IMR-90 (cell line): ENCODE results near the gene ITGA2. TPM values are rescaled to one million over a fixed set of nuclear protein-coding genes. Genes with fewer than 3 reads are reported as not detected.

Experiments
- ATAC-seq: fragments of 200-7000 bp; cut with Tn5 transposase; 2 replicates; pipeline ENCODE4 v1.9.1; 2020; ENCODE audit warnings: low read depth, mild to moderate bottlenecking, moderate library complexity
- BruUV-seq: library from RNA; stranded (reverse); fragments of 400-500 nt; replicated peaks from 2 replicates; lab custom pipeline; 2021; lab: Mats Ljungman, UMichigan
- CTCF ChIA-PET: fragments of 300-600 bp; formaldehyde crosslinking; extraction: SDS; loops from one replicate; lab custom pipeline; 2021; ENCODE audit warnings: antibody characterized with exemption; lab: Yijun Ruan, JAX
- POLR2A ChIA-PET: fragments of 300-600 bp; sonication (Branson Sonifier 250); formaldehyde crosslinking; loops from one replicate; lab custom pipeline; 2022; ENCODE audit warnings: antibody characterized with exemption; ENCODE audit not compliant: unreplicated experiment; lab: Charles Lee
- DNase-seq: peaks from one replicate; pipeline ENCODE4 v3.0.0; 2013
- H2AFZ ChIP-seq: replicated peaks from 2 replicates; pipeline ENCODE3; 2013; ENCODE audit warnings: low read length, mild to moderate bottlenecking; ENCODE audit not compliant: poor library complexity
- H2AK5ac ChIP-seq: 2 replicates; pipeline ENCODE4 v1.6.1; 2013; ENCODE audit warnings: low read depth, low read length, inconsistent platforms
- H2AK9ac ChIP-seq: replicated peaks from 2 replicates; pipeline ENCODE3; 2013; ENCODE audit warnings: mild to moderate bottlenecking, low read depth, low read length, moderate library complexity; ENCODE audit not compliant: poor library complexity
- H2BK120ac ChIP-seq: 2 replicates; pipeline ENCODE4 v1.6.1; 2013; ENCODE audit warnings: low read depth, low read length, inconsistent platforms
- H2BK15ac ChIP-seq: 3 replicates; pipeline ENCODE4 v1.6.1; 2013; ENCODE audit warnings: low read depth, low read length, inconsistent platforms
- H2BK20ac ChIP-seq: 2 replicates; pipeline ENCODE4 v1.6.1; 2013; ENCODE audit warnings: low read depth, mild to moderate bottlenecking, inconsistent platforms, low read length, moderate library complexity
- H2BK5ac ChIP-seq: 2 replicates; pipeline ENCODE4 v1.6.1; 2013; ENCODE audit warnings: mild to moderate bottlenecking, low read depth, low read length, inconsistent platforms; ENCODE audit not compliant: poor library complexity, severe bottlenecking
- H3K14ac ChIP-seq: replicated peaks from 2 replicates; pipeline ENCODE4 v1.6.1; 2013; ENCODE audit warnings: low read depth, low read length, inconsistent platforms
- H3K18ac ChIP-seq: 2 replicates; pipeline ENCODE4 v1.6.1; 2013; ENCODE audit warnings: low read depth, low read length, control low read depth
- H3K23ac ChIP-seq: 2 replicates; pipeline ENCODE4 v1.6.1; 2013; ENCODE audit warnings: low read depth, low read length, inconsistent platforms
- H3K27ac ChIP-seq: 2 replicates; pipeline ENCODE4 v1.5.1; 2013; ENCODE audit warnings: mild to moderate bottlenecking, control low read depth, low read length; ENCODE audit not compliant: insufficient read depth
- H3K27me3 ChIP-seq: 2 replicates; pipeline ENCODE4 v1.6.1; 2013; ENCODE audit warnings: low read length; ENCODE audit not compliant: control insufficient read depth, insufficient read depth
- H3K36me3 ChIP-seq: 2 replicates; pipeline ENCODE4 v1.6.1; 2013; ENCODE audit warnings: low read length, mixed read lengths; ENCODE audit not compliant: control insufficient read depth, insufficient read depth
- H3K4ac ChIP-seq: 2 replicates; pipeline ENCODE4 v1.6.1; 2013; ENCODE audit warnings: low read depth, low read length, inconsistent platforms
- H3K4me1 ChIP-seq: 2 replicates; pipeline ENCODE4 v1.6.1; 2013; ENCODE audit warnings: low read length, mixed read lengths; ENCODE audit not compliant: control insufficient read depth, insufficient read depth
- H3K4me2 ChIP-seq: 2 replicates; pipeline ENCODE4 v1.6.1; 2013; ENCODE audit warnings: low read depth, mild to moderate bottlenecking, control low read depth, low read length, moderate library complexity
- H3K4me3 ChIP-seq: 2 replicates; pipeline ENCODE4 v1.5.1; 2013; ENCODE audit warnings: low read depth, mild to moderate bottlenecking, control low read depth, low read length, moderate library complexity; ENCODE audit not compliant: insufficient read depth
- H3K56ac ChIP-seq: 2 replicates; pipeline ENCODE4 v1.6.1; 2013; ENCODE audit warnings: low read length, inconsistent platforms; ENCODE audit not compliant: insufficient read depth; ENCODE audit errors: extremely low read depth
- H3K79me1 ChIP-seq, 2 experiments: 2 replicates each; pipeline ENCODE4 v1.6.1; 2013; ENCODE audit warnings: low read length in 2 of 2, inconsistent platforms in 1 of 2, low read depth in 1 of 2
- H3K9ac ChIP-seq: 2 replicates; pipeline ENCODE4 v1.6.1; 2013; ENCODE audit warnings: low read depth, low read length, control low read depth
- H3K9me1 ChIP-seq: 2 replicates; pipeline ENCODE4 v1.6.1; 2013; ENCODE audit warnings: low read length, inconsistent platforms; ENCODE audit not compliant: insufficient read depth
- H3K9me3 ChIP-seq: 2 replicates; pipeline ENCODE4 v1.6.1; 2013; ENCODE audit warnings: low read length; ENCODE audit not compliant: control insufficient read depth, insufficient read depth
- H4K20me1 ChIP-seq: 2 replicates; pipeline ENCODE4 v1.6.1; 2013; ENCODE audit warnings: low read length, inconsistent platforms; ENCODE audit not compliant: insufficient read depth
- H4K5ac ChIP-seq: 2 replicates; pipeline ENCODE4 v1.6.1; 2013; ENCODE audit warnings: mild to moderate bottlenecking, low read depth, low read length, control low read depth
- H4K8ac ChIP-seq, 2 experiments: 2 replicates each; pipeline ENCODE4 v1.6.1; 2013; ENCODE audit warnings: low read depth in 2 of 2, low read length in 2 of 2, control low read depth in 1 of 2, inconsistent platforms in 1 of 2
- H4K91ac ChIP-seq: 2 replicates; pipeline ENCODE4 v1.6.1; 2013; ENCODE audit warnings: low read depth, low read length, inconsistent platforms; ENCODE audit not compliant: insufficient read depth
- CEBPB ChIP-seq: IDR thresholded peaks from 2 replicates; pipeline ENCODE4 v1.6.1; 2012; ENCODE audit warnings: low read depth, low read length, improper control_type of control experiment
- POLR2A ChIP-seq: IDR thresholded peaks from 2 replicates; pipeline ENCODE4 v1.6.1; 2012; ENCODE audit warnings: mild to moderate bottlenecking, low read depth, low read length
- WGBS, 2 experiments: methylation state at CpG; one replicate each; pipeline versions ENCODE4 v1.1.5 to v1.1.7; 2013; ENCODE audit warnings: missing lambda C conversion rate in 2 of 2; ENCODE audit not compliant: insufficient read length in 1 of 2; ENCODE audit errors: extremely low coverage in 2 of 2; 5-methylcytosine and 5-hydroxymethylcytosine counted together
- dilution Hi-C: fragments of 300-500 bp; cut with HindIII; formaldehyde crosslinking; loops from one replicate; pipeline ENCODE4 v1.14.3; 2018; ENCODE audit warnings: low sequenced_read_pairs; ENCODE audit not compliant: unreplicated experiment
- in situ Hi-C: fragments of 300-500 bp; cut with MboI; formaldehyde crosslinking; loops from 3 replicates; pipeline ENCODE4 v1.14.3; 2019; ENCODE audit warnings: low sequenced_read_pairs, inconsistent platforms, mixed read lengths
- intact Hi-C: fragments of 100-400 bp; cut with micrococcal nuclease; formaldehyde crosslinking; loops from 2 replicates; pipeline ENCODE4 v1.10.0; 2022
- polyA plus RNA-seq, 3 experiments: library from polyadenylated mRNA; depleted of rRNA; stranded (reverse); fragments of >200 nt; gene quantifications; 2 replicates each; pipeline ENCODE4 v1.2.3, GENCODE V29; 2012; ENCODE audit warnings: low replicate concordance in 1 of 3
- total RNA-seq: library from RNA; depleted of rRNA; stranded (reverse); fragments of >200 nt; gene quantifications from 2 replicates; pipeline ENCODE4 v1.2.3, GENCODE V29; 2012
- TF ChIP-seq, protein P1 (sequence below): fragments of 150-350 bp; IDR thresholded peaks from 2 replicates; pipeline ENCODE4 v1.6.1; 2017; ENCODE audit warnings: mild to moderate bottlenecking, antibody characterized with exemption, low read length, low read depth

Gene ITGA2
- total and polyA plus RNA-seq, 2 of the 4 experiments (the other 2 are of a cell fraction) = 23.3 to 93.4 TPM

DNA sequence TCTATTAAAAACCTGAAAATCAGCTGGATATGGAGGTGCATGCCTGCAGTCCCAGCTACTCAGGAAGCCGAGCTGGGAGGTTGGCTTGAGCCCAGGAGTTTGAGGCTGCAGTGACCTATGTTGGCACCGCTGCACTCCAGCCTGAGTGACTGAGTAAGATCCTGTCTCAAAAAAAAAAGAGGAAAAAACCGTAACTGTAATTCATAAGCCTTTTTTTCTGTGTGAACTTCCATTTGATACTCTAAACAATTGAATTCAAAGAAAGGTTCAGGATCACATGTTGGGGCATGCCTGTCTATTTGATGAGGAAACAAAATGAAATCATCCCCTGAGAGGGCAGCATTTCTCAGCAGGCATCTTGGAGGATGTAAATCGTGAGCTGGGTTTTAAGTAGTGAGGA, 38.8 kb downstream of the ITGA2 start:
- peaks cover 3% of the 10 kb centered on the region; the same call in 1 of the 2 replicates for H3K36me3 ChIP-seq
- peak overlapping the region; percentile 27; the same call in 1 of the 2 replicates for H3K9ac ChIP-seq
- intact Hi-C loops = loop anchor here (5.0 kb wide), 1 partner anchor 36 kb away; no protein-coding TSS in a partner anchor
- peak overlapping the region; percentile 88 for H3K4ac ChIP-seq
- H3K27ac ChIP-seq = peak overlapping the region; percentile 83
- peak overlapping the region; percentile 32 for H2BK15ac ChIP-seq
- peaks cover 19 to 56% of the 10 kb centered on the region in 2 experiments for H3K79me1 ChIP-seq
- H3K18ac ChIP-seq = peak overlapping the region; percentile 80
- peaks cover 31% of the 10 kb centered on the region for H3K4me1 ChIP-seq
- dilution Hi-C loops = no loop called here
- DNase-seq (peak; percentile 82), ATAC-seq (peak; percentile 10)
- H3K14ac ChIP-seq = peak overlapping the region; percentile 94
- no peaks in the 10 kb centered on the region for H4K20me1 ChIP-seq
- peak overlapping the region; percentile 28 to 95 for H4K8ac ChIP-seq
- H3K9me3 ChIP-seq = no peaks in the 10 kb centered on the region
- ChIA-PET CTCF (interaction anchor here (1.4 to 2.3 kb wide), 2 partner anchors 8 to 17 kb away, joined by 4 to 7 read pairs; no protein-coding TSS in a partner anchor), POLR2A (no interaction called here)
- no peak overlapping the region for H2AFZ ChIP-seq
- peak overlapping the region; percentile 3; the same call in 1 of the 2 replicates for H3K4me2 ChIP-seq
- H3K9me1 ChIP-seq = peaks cover 13% of the 10 kb centered on the region
- no TSS peak for BruUV-seq
- peak overlapping the region; percentile 97 for H2BK120ac ChIP-seq
- in situ Hi-C loops = no loop called here
- WGBS, 2 experiments = 40% methylated on average over 1 of the region's 4 CpGs; no CpG with 5 or more reads in 1 of the 2 experiments
- TF ChIP-seq CEBPB = peak; percentile 13; the same call in 1 of the 2 replicates
- TF ChIP-seq, protein P1, sequence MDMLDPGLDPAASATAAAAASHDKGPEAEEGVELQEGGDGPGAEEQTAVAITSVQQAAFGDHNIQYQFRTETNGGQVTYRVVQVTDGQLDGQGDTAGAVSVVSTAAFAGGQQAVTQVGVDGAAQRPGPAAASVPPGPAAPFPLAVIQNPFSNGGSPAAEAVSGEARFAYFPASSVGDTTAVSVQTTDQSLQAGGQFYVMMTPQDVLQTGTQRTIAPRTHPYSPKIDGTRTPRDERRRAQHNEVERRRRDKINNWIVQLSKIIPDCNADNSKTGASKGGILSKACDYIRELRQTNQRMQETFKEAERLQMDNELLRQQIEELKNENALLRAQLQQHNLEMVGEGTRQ = 0 out of 2 replicates have a peak, but pooled peaks have one; percentile 38
- TF ChIP-seq POLR2A = no peak
- peak overlapping the region; percentile 83 for H3K23ac ChIP-seq
- H4K5ac ChIP-seq = peak overlapping the region; percentile 79
- peak overlapping the region; percentile 81 for H2AK5ac ChIP-seq
- H3K56ac ChIP-seq = peak overlapping the region; percentile 47
- peak overlapping the region; percentile 91 for H4K91ac ChIP-seq
- no peak overlapping the region for H3K4me3 ChIP-seq
- H3K27me3 ChIP-seq = no peaks in the 10 kb centered on the region
- H2BK20ac ChIP-seq = peak overlapping the region; percentile 79
- peak overlapping the region; percentile 37 for H2AK9ac ChIP-seq
- peak overlapping the region; percentile 100 for H2BK5ac ChIP-seq
